Endothelial cell of umbilical vein (primary cell): ENCODE results near the gene CCDC7. TPM values are rescaled to one million over a fixed set of nuclear protein-coding genes. Genes with fewer than 3 reads are reported as not detected.

Experiments
- BruUV-seq: library from RNA; stranded (reverse); fragments of 400-500 nt; replicated peaks from 2 replicates; lab custom pipeline; 2021; lab: Mats Ljungman, UMichigan
- CTCF ChIA-PET: fragments of 300-600, 350-600 bp; sonication (Branson Sonifier 250); formaldehyde crosslinking; loops from one replicate; lab custom pipeline; 2021; ENCODE audit warnings: antibody characterized with exemption, inconsistent platforms; lab: Charles Lee
- POLR2A ChIA-PET: fragments of 300-600, 350-600 bp; sonication (Branson Sonifier 250); formaldehyde crosslinking; loops from one replicate; lab custom pipeline; 2021; ENCODE audit warnings: antibody characterized with exemption, inconsistent platforms; lab: Charles Lee
- DNase-seq: peaks from one replicate; pipeline ENCODE4 v3.0.0-alpha.2; 2011; ENCODE audit warnings: low read depth, low spot score
- FAIRE-seq: peaks from 2 replicates; lab custom pipeline; 2011; peaks lifted over from hg19 to GRCh38; lab: Jason Lieb, UNC
- H2AFZ ChIP-seq: 2 replicates; pipeline ENCODE4 v1.6.0; 2012; ENCODE audit warnings: low read depth, low read length, control low read depth, inconsistent platforms
- H3K27ac ChIP-seq: 2 replicates; pipeline ENCODE4 v1.5.1; 2011; ENCODE audit warnings: low read depth, mild to moderate bottlenecking, control low read depth, low read length, moderate library complexity; ENCODE audit not compliant: insufficient read depth
- H3K27me3 ChIP-seq, 2 experiments: 2 replicates each; pipeline versions ENCODE4 v1.6.0 to v1.6.1; 2011; ENCODE audit warnings: low read length in 2 of 2, mixed read lengths in 1 of 2; ENCODE audit not compliant: control insufficient read depth in 2 of 2, insufficient read depth in 2 of 2
- H3K36me3 ChIP-seq, 2 experiments: 2 replicates in 1 of 2; 3 replicates in 1 of 2; pipeline ENCODE4 v1.5.1; 2011; ENCODE audit warnings: low read length in 2 of 2, mild to moderate bottlenecking in 1 of 2, moderate library complexity in 1 of 2; ENCODE audit not compliant: control insufficient read depth in 2 of 2, insufficient read depth in 2 of 2; ENCODE audit errors: extremely low read depth in 1 of 2
- H3K4me1 ChIP-seq: 3 replicates; pipeline ENCODE4 v1.5.1; 2011; ENCODE audit warnings: mild to moderate bottlenecking, low read length; ENCODE audit not compliant: control insufficient read depth, insufficient read depth; ENCODE audit errors: extremely low read depth
- H3K4me2 ChIP-seq: 2 replicates; pipeline ENCODE4 v1.6.1; 2011; ENCODE audit warnings: low read length, control low read depth, mixed read lengths; ENCODE audit not compliant: insufficient read depth
- H3K4me3 ChIP-seq, 3 experiments: fragments of 200-600 bp in 1 of 3; sonication (generic), shearing (Covaris generic) in 1 of 3; replicated peaks in 1 of 3; 2 replicates each; pipeline ENCODE4 v1.5.1; 2011 to 2016; ENCODE audit warnings: control low read depth in 3 of 3, low read length in 3 of 3, mild to moderate bottlenecking in 2 of 3, inconsistent platforms in 1 of 3, low read depth in 1 of 3, moderate library complexity in 1 of 3; ENCODE audit not compliant: insufficient read depth in 1 of 3
- H3K79me2 ChIP-seq: 2 replicates; pipeline ENCODE4 v1.6.0; 2012; ENCODE audit warnings: low read length, inconsistent platforms; ENCODE audit not compliant: control insufficient read depth, insufficient read depth
- H3K9ac ChIP-seq: replicated peaks from 2 replicates; pipeline ENCODE3; 2011; ENCODE audit warnings: low read length, control low read depth; ENCODE audit not compliant: insufficient read depth; ENCODE audit errors: extremely low read depth
- H3K9me1 ChIP-seq: replicated peaks from 3 replicates; pipeline ENCODE4 v1.6.0; 2011; ENCODE audit warnings: mild to moderate bottlenecking, low read length; ENCODE audit not compliant: control insufficient read depth, insufficient read depth; ENCODE audit errors: extremely low read depth
- H3K9me3 ChIP-seq: replicated peaks from 2 replicates; pipeline ENCODE4 v1.5.1; 2012; ENCODE audit warnings: low read length, inconsistent platforms; ENCODE audit not compliant: control insufficient read depth, insufficient read depth
- H4K20me1 ChIP-seq: replicated peaks from 2 replicates; pipeline ENCODE3; 2011; ENCODE audit warnings: mild to moderate bottlenecking, low read length; ENCODE audit not compliant: control insufficient read depth, insufficient read depth; ENCODE audit errors: extremely low read depth
- FOS ChIP-seq: IDR thresholded peaks from 2 replicates; pipeline ENCODE4 v1.6.1; 2011; ENCODE audit warnings: mild to moderate bottlenecking, low read length, moderate library complexity, borderline replicate concordance; ENCODE audit not compliant: insufficient read depth
- MAX ChIP-seq: IDR thresholded peaks from 2 replicates; pipeline ENCODE4 v1.6.1; 2011; ENCODE audit not compliant: insufficient read depth, insufficient read length
- MYC ChIP-seq: IDR thresholded peaks from one replicate; pipeline ENCODE4 v1.6.1; 2011; ENCODE audit warnings: mild to moderate bottlenecking, low read depth, low read length
- POLR2A ChIP-seq: IDR thresholded peaks from 2 replicates; pipeline ENCODE4 v1.6.1; 2012; ENCODE audit warnings: low read depth, mild to moderate bottlenecking, control low read depth, low read length
- POLR2AphosphoS5 ChIP-seq: IDR thresholded peaks from 2 replicates; pipeline ENCODE4 v1.6.1; 2012; ENCODE audit warnings: low read depth, mild to moderate bottlenecking, control low read depth, low read length, moderate library complexity; ENCODE audit not compliant: insufficient read depth
- dilution Hi-C: fragments of 300-500 bp; cut with MboI; formaldehyde crosslinking; loops from one replicate; pipeline ENCODE4 v1.15.0; 2019; ENCODE audit warnings: low sequenced_read_pairs; ENCODE audit not compliant: extremely low pct_ligation_motif_present
- intact Hi-C: fragments of 100-400 bp; cut with micrococcal nuclease; formaldehyde crosslinking; loops from one replicate; pipeline ENCODE4 v1.10.0; 2022
- polyA plus RNA-seq, 4 experiments: library from polyadenylated mRNA; depleted of rRNA in 3 of 4; stranded (reverse) in 3 of 4; unstranded in 1 of 4; fragments of >200 nt; gene quantifications; 2 replicates each; pipeline versions ENCODE4 v1.2.1 to v1.2.3, GENCODE V29; 2011 to 2012; ENCODE audit warnings: missing spikeins in 1 of 4
- total RNA-seq: library from RNA; stranded (reverse); gene quantifications from 2 replicates; pipeline ENCODE4 v1.2.3, GENCODE V29; 2021

The CCDC7 gene
- total and polyA plus RNA-seq, 2 donors (not counting 3 experiments of a cell fraction or from before 2014, with no cell fraction given): 0.35 to 8.2 TPM

- dilution Hi-C loops (no loop called here), intact Hi-C loops (no loop called here)
- TF ChIP-seq POLR2A: no peak
- no peak for TF ChIP-seq POLR2AphosphoS5
- no peak for TF ChIP-seq MYC
- no peak for TF ChIP-seq MAX
- TF ChIP-seq FOS: no peak
- BruUV-seq: no TSS peak
- Histone ChIP-seq H3K36me3 (no peaks in the 10 kb centered on the region), H3K27me3 (no peaks in the 10 kb centered on the region), H3K9me1 (no peaks in the 10 kb centered on the region), H3K4me2 (no peak overlapping the region), H3K9me3 (no peaks in the 10 kb centered on the region), H3K4me1 (no peaks in the 10 kb centered on the region), H3K79me2 (no peaks in the 10 kb centered on the region), H3K27ac (no peak overlapping the region), H3K4me3 (no peak overlapping the region), H2AFZ (no peak overlapping the region), H3K9ac (no peak overlapping the region), H4K20me1 (no peaks in the 10 kb centered on the region)
- POLR2A ChIA-PET: no interaction called here
- no peak for DNase-seq
- CTCF ChIA-PET: no interaction called here
- FAIRE-seq: no peak
Observed at GRCh38 chr10:32846974-32847373, 401.0 kb downstream of the CCDC7 start.

GRCh38 chr10:32851301-32851700, 405.4 kb downstream of the CCDC7 start:
- no peaks in the 10 kb centered on the region for H3K36me3 ChIP-seq
- no peak overlapping the region for H3K27ac ChIP-seq
- ChIA-PET CTCF (interaction anchor here (0.8 kb wide), 1 partner anchor 13 kb away, joined by 3 read pairs; no protein-coding TSS in a partner anchor), POLR2A (no interaction called here)
- no peaks in the 10 kb centered on the region for H3K79me2 ChIP-seq
- H3K9me1 ChIP-seq: no peaks in the 10 kb centered on the region
- no peak for TF ChIP-seq POLR2A
- no peak overlapping the region for H3K9ac ChIP-seq
- H3K27me3 ChIP-seq: no peaks in the 10 kb centered on the region
- intact Hi-C loops: no loop called here
- dilution Hi-C loops: no loop called here
- no peak overlapping the region for H3K4me3 ChIP-seq
- no peak for DNase-seq
- no peaks in the 10 kb centered on the region for H3K4me1 ChIP-seq
- BruUV-seq: no TSS peak
- no peak for FAIRE-seq
- no peak overlapping the region for H2AFZ ChIP-seq
- H3K9me3 ChIP-seq: no peaks in the 10 kb centered on the region
- no peak overlapping the region for H3K4me2 ChIP-seq
- no peaks in the 10 kb centered on the region for H4K20me1 ChIP-seq
